Endometrial microvascular endothelial cells (primary cell): ENCODE data around the gene SPC24. TPM values are rescaled to one million over a fixed set of nuclear protein-coding genes. Genes with fewer than 3 reads are reported as not detected.
"Not testable (repeated sequence)": the region's sequence is repeated elsewhere in the genome, so short reads cannot be mapped to it uniquely, and the experiment has no call there.

Source experiments
- in situ Hi-C: cut with HindIII; loops from 2 replicates; pipeline ENCODE4 v1.10.0; 2017; ENCODE audit warnings: low sequenced_read_pairs, low pct_unique_long_range_greater_than_20kb; ENCODE audit errors: inconsistent ontology term
- total RNA-seq: library from RNA; depleted of rRNA; stranded (reverse); fragments of >200 nt; gene quantifications from one replicate; pipeline ENCODE4 v1.2.3, GENCODE V29; 2015; ENCODE audit errors: inconsistent ontology term

SPC24 gene
- total RNA-seq, 1 donor from 2014 or later = 72.9 TPM

DNA sequence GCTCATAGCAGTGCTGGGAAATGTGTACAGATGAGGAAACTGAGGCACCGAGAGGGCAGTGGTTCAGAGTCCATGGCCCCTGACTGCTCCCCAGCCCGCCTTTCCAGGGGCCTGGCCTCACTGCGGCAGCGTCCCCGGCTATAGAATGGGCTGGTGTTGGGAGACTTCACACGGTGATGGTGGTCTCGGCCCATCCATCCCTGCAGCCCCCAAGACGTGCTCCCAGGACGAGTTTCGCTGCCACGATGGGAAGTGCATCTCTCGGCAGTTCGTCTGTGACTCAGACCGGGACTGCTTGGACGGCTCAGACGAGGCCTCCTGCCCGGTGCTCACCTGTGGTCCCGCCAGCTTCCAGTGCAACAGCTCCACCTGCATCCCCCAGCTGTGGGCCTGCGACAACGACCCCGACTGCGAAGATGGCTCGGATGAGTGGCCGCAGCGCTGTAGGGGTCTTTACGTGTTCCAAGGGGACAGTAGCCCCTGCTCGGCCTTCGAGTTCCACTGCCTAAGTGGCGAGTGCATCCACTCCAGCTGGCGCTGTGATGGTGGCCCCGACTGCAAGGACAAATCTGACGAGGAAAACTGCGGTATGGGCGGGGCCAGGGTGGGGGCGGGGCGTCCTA is 50.5 kb downstream of the SPC24 start:
- in situ Hi-C loops = no loop called here

DNA sequence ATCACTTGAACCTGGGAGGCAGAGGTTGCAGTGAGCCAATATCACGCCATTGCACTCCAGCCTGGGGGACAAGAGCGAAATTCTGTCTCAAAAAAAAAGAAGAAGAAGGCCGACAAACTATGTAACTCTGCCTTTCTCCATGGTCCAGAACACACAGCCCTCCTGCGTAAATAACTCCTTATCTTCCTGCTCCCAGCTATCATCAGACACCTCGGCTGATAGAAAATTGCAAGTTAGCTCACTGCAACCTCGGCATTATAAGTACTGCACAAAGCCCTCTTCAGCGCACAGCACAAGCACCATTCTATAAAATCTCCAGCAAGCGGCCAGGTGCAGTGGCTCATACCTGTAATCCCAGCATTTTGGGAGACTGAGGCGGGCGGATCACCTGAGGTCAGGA is 51.9 kb downstream of the SPC24 start:
- in situ Hi-C loops = not testable (repeated sequence)

DNA sequence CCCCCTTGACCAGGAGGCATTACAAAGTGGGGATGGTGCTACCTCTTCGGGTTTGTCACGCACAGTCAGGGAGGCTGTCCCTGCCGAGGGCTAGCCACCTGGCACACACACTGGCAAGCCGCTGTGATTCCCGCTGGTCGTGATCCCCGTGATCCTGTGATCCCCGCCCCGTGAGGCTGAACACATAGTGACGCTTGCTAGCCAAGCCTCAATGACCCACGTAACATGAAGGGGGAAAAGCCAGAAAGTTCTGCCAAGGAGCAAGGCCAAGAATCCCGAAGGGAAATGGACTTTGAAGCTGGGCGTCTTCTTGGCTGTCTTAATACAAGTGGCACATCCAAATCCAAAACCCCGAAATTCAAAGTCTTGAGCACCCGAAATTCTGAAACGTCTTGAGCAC is 52.6 kb downstream of the SPC24 start:
- in situ Hi-C loops = no loop called here

DNA sequence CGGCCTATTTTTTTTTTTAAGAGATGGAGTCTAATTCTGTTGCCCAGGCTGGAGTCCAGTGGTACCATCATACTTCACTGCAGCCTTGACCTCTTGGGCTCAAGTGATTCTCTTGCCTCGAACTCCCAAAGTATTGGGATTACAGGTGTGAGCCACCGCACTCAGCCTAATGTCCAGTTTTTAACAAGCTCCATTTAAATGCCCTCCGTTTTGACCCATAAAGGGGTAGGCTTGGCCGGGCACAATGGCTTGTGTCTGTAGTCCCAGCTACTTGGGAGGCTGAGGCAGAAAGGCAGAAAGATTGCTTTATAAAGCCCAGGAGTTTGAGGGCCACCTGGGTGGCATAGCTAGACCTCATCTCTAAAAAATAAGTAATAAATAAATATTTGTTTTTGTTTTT is 54.5 kb downstream of the SPC24 start:
- in situ Hi-C loops = no loop called here

DNA sequence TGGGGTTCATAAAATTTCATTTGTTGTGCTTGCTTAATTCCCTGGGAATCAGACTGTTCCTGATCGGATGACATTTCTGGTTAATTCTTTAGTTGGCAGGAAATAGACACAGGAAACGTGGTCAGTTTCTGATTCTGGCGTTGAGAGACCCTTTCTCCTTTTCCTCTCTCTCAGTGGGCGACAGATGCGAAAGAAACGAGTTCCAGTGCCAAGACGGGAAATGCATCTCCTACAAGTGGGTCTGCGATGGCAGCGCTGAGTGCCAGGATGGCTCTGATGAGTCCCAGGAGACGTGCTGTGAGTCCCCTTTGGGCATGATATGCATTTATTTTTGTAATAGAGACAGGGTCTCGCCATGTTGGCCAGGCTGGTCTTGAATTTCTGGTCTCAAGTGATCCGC is 55.5 kb downstream of the SPC24 start:
- in situ Hi-C loops = no loop called here

DNA sequence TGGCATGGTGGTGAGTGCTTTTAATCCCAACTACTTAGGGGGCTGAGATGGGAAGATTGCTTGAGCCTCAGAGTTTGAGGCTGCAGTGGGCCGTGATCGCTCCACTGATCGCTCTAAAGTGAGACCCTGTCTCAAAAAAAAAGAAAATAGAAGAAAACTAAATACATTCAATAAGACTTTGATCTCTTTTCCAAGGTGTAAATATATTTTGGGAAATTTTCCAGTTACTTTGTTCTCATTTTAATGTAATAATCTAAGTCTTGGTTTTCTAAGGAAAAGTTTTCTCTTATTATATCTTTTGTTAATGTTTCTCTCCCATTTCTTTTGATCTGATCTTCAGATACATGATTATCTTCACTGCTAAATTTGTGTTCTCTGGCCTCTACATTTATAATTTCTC is 56.7 kb downstream of the SPC24 start:
- in situ Hi-C loops = no loop called here

- in situ Hi-C loops = no loop called here
Observed at GRCh38 chr19:11098327-11098726, 57.3 kb downstream of the SPC24 start.

DNA sequence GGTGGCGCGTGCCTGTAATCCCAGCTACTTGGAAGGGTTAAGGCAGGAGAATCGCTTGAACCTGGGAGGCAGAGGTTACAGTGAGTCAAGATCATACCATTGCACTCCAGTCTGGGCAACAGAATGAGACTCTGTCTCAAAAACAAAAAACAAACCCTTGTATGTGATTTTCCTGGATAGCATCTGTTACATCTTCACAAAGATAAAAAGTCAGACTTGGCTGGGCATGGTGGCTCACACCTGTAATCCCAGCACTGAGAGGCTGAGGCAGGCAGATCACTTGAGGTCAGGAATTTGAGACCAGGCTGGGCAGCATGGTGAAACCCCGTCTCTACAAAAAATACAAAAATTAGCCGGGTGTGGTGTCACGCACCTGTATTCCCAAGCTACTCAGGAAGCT is 58.2 kb downstream of the SPC24 start:
- in situ Hi-C loops = not testable (repeated sequence)

DNA sequence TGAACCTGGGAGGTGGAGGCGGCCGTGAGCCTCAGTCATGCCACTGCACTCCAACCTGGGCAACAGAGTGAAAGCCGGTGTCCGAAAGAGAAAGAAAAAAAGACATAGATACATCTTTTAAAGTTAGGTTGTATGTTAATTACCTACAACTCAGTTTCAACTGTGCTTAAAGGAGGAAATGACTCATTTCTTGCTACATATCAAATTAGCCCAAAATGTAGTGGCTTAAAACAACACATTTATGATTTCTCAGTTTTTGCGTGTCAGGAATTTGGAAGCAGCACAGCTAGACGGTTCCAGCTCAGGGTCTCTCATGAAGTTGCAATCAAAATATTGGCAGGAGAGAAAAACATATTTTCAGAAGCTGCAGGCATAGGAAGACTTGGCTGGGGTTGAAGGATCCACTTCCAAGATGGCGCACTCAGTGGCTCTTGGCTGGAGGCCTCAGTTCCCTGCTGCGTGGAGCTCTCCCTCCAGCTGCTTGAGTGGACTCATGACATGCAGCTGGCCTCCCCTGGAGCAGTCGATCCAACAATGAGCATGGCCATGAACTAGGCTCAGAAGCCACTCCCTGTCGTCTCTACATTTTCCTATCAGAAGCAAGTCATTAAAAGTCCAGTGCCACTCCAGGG is 59.3 kb downstream of the SPC24 start:
- in situ Hi-C loops = no loop called here

Other genes starting within 250 kb of the SPC24 start
- 47.9 TPM for gene YIPF2, start 227.1 kb downstream of the SPC24 start, total RNA-seq
- gene TIMM29, start 227.0 kb downstream of the SPC24 start, total RNA-seq = 32.8 TPM
- 113 TPM for gene SMARCA4, start 194.8 kb downstream of the SPC24 start, total RNA-seq
- gene LDLR, start 66.3 kb downstream of the SPC24 start, total RNA-seq = 99.5 TPM
- 85.2 TPM for gene KANK2, start 41.8 kb upstream of the SPC24 start, total RNA-seq
- not detected for gene ANGPTL8, start 83.8 kb upstream of the SPC24 start, total RNA-seq
- gene DOCK6, start 106.7 kb upstream of the SPC24 start, total RNA-seq = 78.6 TPM
- gene TSPAN16, start 140.4 kb upstream of the SPC24 start, total RNA-seq = not detected
- 47.8 TPM for gene RAB3D, start 183.9 kb upstream of the SPC24 start, total RNA-seq
- gene TMEM205, start 190.5 kb upstream of the SPC24 start, total RNA-seq = 227 TPM
- 34.7 TPM for gene CCDC159, start 190.7 kb upstream of the SPC24 start, total RNA-seq
- 17.7 TPM for gene PLPPR2, start 199.7 kb upstream of the SPC24 start, total RNA-seq
- gene SWSAP1, start 218.9 kb upstream of the SPC24 start, total RNA-seq = 1.9 TPM
- 6.4 TPM for gene EPOR, start 228.5 kb upstream of the SPC24 start, total RNA-seq